GF-D8 (cell line): ENCODE measurements around the gene UNC119B.
A peak's percentile ranks its signal among the peaks of the same experiment; 100 is the strongest.

Experiments
- DNase-seq: peaks from one replicate; lab custom pipeline; 2025; lab: John Stamatoyannopoulos, UW

The UNC119B gene

GRCh38 chr12:120739821-120740613, 29.8 kb downstream of the UNC119B start:
- DNase-seq: no peak

- no peak for DNase-seq
Observed at GRCh38 chr12:120740871-120741270, 30.6 kb downstream of the UNC119B start.

DNA sequence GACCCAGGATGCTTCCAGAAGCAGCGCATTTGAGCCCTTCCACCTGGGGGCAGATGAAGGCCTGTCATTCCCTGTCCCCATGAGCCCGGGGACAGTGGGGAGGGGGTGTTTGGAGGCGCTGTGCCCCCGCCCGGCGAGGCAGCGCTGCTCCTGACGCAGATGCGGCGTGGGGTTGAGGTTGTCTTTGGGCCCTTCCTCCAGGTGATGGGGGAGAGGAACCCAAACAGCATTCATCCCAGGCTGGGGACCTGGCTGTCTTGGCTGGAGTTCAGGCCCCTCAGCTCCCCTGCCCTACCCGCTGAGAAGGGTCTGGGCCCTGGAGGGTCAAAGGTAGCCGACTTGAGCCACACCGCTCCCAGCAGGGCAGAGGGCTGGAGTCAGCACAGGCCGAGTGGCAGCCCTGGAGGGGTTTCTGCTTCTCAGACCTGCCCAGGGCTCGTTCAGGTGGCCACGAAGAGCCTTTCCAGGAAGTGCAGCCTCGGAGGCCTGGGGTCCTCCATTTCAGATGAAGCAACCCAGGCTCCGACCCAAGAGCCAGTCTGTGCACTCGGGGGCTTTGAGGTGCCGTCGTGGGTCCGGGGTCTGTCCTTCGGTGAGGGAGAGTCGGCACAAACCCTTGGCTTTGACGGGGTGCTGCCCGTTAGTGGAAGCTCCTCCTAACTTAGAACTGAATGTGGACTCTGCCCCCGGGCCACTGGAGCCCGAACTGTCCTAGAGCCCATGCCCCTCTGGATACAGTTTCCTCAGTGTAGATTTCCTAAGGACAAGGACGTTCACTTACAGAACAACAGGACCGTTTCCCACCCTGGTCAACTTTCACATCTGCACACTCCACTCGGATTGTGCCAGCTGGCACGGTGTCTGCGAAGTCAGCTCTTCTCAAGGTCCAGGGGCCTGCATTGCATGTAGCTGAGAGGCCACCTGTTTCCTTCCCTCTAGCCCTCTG, 31.5 kb downstream of the UNC119B start:
- no peak for DNase-seq

- DNase-seq: no peak
Observed at GRCh38 chr12:120744922-120745493, 34.8 kb downstream of the UNC119B start.

- DNase-seq: no peak
Observed at GRCh38 chr12:120748242-120748641, 38.0 kb downstream of the UNC119B start.

- DNase-seq: no peak
Observed at GRCh38 chr12:120749256-120749655, 39.0 kb downstream of the UNC119B start.

DNA sequence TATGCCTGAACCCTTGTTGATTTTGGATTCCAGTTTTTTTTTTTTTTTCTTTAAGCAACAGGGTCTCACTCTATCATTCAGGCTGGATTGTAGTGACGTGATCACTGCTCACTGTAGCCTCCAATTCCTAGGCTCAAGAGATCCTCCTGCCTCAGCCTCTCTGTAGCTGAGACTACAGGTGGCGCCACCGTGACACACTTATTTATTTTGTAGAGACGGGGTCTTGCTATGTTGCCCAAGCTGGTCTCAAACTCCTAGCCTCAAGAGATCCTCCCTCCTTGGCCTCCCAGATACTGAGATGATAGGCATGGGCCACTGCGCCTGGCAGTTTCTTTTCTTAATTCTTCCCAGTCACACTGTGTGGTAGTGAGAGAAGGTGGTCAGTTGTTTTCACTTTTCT, 40.5 kb downstream of the UNC119B start:
- no peak for DNase-seq

- no peak for DNase-seq
Observed at GRCh38 chr12:120751389-120751788, 41.1 kb downstream of the UNC119B start.

GRCh38 chr12:120754792-120755191, 44.5 kb downstream of the UNC119B start:
- no peak for DNase-seq

- DNase-seq: no peak
Observed at GRCh38 chr12:120755269-120755668, 45.0 kb downstream of the UNC119B start.

DNA sequence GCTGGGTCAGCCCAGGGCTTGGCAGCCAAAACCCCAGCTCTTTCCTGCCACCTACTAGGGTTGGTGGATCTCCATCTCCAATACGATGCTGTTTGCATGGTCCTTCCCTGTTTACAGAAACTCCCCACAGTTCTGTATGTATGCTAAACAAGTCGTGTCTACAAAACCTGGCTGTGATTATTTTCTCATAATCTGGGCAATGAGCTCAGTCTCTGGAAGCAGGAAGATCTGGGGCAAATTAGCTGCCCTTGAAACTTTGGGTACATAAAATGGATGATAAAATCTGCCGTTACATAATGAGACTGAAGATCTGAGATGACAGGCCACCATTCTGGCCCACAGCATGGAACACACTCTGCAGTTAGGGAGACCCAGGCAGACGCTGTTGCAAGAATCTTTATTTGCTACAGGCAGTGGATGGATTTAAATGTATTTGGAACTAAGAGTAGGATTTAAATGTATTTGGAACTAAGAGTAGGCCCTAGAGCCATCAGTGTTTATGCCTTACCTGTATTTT, 47.0 kb downstream of the UNC119B start:
- no peak for DNase-seq

GRCh38 chr12:120757949-120758348, 47.7 kb downstream of the UNC119B start:
- DNase-seq: no peak

DNA sequence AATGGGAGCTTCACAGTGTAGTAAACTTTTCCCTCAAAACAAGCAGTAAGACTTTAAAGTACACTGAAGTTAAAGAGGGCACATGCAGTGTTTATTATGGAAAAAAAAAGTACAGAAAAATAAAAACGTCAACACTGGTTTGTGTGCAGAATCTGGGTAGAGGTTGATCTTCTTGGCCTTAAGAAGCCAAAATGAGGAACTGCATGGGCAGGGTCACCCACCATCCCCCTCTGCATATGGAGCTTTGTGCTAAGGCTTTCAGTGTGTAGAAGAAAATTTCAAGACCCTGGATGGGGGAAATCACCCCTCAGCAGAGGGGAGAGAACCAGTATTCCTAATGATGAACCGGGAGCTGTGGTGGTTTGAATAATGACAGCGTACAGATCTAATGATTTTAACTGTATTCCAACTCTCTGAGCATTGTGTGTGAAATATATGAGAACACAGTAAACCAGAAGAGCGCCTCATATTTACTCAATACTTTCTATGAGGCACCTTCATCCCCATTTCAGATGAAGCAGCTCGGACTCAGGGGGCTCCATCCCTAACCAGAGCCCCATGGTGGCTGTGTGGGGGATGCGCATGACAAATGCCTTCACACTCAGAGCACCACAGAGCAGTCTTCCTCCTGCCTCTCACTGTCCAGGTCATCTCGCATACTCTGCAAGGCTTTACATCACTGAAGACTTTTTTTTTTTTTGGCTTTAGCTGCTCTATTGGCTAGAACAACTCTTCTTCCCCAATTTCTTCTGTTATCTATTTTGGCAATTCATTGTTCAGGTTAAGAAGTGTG, 48.7 kb downstream of the UNC119B start:
- DNase-seq: no peak

GRCh38 chr12:120759591-120760348, 49.5 kb downstream of the UNC119B start:
- DNase-seq: peak; percentile 33

DNA sequence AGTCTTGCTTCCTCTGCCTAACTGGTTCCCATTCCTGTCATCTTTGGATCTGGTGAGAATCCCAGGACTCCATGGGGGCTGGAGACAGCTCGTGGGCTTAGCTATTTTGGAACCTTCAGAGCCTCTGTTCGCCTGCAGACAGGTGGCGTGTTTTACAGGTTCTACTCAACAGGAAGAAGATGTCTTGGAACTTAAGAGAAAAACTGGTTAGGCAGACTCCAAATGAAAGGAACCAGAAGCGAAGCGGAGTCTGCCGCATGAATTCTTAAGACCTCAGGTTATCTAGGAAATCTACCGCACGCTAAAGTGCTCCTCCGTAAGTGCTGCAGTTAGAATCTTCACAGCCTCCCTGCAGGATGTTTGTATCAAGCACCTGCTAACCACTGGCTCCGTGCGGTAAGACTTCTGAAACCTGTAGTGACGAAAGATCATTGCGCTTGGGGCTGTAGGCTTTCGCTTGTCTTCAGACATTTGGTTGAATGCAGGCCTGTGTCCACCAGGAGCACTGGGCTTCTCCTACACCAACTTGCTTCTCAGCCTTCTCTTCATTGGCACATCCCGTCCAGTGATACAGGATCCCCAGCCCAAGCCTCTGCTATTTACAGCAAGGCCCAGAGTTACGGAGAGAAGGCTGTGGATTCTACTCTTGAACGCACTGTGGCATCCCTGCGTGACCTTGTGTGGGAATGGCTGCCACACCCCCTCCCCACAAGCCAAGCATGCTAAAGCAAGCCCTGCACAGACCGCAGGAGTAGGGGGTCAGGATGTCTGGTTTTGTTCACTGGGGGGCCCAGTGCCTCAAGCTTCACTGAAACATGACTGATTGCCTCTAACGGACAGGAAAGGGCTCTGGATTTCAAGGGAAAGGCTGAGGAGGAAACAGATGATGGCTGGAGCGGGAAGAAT, 50.3 kb downstream of the UNC119B start:
- no peak for DNase-seq

GRCh38 chr12:120761519-120761934, 51.3 kb downstream of the UNC119B start:
- no peak for DNase-seq

DNA sequence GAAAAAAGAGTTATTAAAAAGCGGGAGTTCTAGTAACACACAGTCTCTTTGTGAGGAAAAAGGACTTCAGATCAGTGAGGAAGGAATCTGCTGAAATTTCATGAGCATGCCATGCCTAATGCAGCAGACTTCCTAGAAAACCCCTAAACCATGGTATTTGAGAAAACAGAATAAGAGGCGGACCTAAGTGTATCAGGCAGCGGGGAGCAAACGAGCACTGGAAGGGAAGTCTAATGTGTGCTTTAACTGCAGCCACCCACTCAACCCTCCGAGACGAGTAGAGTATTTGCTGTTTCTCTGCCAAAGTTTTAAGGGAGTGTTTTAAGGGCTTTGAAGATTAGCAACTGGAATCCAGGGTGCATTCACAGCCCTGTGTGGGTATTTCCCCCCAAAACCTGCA, 51.8 kb downstream of the UNC119B start:
- no peak for DNase-seq

DNA sequence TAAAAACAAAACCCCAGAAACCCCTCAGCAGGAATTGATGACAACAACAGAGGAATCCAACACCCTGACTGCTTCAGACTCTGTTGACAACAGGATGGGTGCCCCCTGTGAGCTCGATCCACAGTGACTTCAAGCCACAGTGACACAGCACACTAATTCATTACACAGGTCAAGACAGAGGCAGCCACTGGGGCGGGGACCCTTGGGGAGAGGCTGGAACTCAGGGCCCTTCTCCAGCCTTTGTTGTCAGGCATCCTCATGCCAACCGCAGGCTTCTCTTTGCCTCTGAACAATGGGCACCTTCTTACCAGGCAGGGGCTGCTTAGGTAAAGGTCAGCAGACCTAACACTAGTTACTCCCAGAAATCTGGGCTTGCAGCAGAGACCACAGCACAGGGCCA, 53.0 kb downstream of the UNC119B start:
- DNase-seq: no peak

- no peak for DNase-seq
Observed at GRCh38 chr12:120764816-120765215, 54.6 kb downstream of the UNC119B start.

- DNase-seq: no peak
Observed at GRCh38 chr12:120766566-120766965, 56.3 kb downstream of the UNC119B start.
